Fibroblast of skin of abdomen (primary cell): ENCODE data around the gene YWHAQ.
A peak's percentile ranks its signal among the peaks of the same experiment; 100 is the strongest.
"Not testable (repeated sequence)": the region's sequence is repeated elsewhere in the genome, so short reads cannot be mapped to it uniquely, and the experiment has no call there.

Experiments
- DNase-seq: peaks from one replicate; pipeline ENCODE4 v3.0.0-alpha.2; 2013

The YWHAQ gene

DNA sequence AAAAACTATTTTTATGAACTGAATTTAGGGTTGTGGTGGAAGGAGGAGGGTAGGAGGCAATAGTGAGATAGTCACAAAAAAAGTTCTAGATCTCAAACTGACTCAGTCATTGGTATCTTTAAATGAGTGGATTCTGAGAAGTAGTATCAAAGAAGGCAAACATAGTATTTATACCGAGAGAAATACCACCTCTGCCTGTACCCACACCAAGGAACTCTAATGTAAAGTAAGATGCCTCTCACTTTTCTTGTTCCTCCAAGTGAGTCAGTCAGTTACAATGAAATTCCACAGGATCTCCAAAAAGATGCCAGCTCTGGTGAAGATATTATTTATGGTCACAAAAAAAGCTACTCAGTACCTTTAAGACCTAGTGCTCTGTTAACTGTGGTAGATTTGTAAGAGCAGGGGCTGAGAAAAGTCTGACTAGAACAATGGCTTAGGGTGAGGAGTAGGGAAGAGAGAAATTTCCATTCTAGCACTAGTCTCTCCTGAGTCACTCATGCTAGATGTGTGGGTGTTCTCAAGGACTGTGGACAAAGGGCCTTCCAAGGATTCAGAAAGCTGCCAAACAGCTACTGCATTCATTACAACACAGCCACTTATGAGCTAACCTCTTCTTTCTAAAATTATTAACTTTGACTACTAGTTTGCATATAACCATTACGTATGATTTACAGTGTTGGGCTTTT is 36.3 kb downstream of the YWHAQ start:
- DNase-seq, result peak; percentile 78

DNA sequence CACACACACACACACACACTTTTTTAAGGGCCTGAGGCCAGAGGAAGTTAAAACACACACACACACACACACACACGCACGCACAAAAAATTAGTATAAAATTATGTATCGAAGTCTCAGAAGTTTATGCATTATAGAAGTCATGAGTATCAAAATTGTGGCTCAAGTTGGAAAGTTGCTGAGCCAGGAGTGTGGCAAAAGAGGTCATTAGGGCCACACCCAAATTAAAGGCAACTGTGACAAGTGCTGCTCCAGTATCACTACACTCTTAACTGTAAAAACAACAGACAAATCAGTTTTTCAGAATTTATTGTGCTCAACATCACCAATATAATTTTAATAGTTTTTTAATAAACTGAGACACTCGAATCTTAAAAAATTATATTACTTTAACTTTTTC is 36.9 kb downstream of the YWHAQ start:
- DNase-seq, result no peak

DNA sequence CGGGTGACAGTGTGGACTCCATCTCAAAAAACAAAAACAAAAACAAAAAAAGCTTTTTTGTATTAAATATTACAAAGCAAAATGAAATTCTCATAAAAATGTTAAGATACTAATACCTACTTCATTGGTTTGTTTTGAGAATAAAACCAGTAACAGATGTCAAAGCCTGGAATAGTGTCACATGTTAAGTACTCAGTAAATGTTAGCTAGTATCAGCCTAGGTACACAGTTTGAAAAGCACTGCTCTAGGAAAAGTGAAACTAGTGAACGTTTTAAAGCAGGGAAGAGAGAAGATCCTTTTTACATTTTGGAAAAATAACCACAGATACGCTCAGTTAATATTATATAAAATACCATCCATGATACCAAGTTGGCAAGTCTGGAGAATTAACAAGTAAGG is 38.1 kb downstream of the YWHAQ start:
- DNase-seq, result no peak

DNA sequence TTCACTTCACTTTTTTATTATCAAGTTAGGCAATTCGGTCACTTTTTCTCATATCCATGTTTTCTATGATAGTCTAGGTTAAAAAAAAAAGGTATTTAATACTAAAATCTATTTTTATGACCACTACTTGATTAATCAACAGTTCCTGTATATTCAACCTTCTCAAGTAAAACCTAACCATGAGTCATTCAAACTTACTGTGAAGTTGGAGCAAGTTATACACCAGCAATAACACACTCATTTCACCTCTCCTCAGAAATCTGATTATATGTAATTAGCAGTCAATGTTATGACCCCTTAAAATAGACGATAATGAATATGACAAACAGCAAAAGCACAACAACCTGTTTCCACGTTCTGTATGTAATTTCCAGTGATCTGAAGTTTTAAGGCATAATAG is 40.2 kb downstream of the YWHAQ start:
- no peak for DNase-seq

DNA sequence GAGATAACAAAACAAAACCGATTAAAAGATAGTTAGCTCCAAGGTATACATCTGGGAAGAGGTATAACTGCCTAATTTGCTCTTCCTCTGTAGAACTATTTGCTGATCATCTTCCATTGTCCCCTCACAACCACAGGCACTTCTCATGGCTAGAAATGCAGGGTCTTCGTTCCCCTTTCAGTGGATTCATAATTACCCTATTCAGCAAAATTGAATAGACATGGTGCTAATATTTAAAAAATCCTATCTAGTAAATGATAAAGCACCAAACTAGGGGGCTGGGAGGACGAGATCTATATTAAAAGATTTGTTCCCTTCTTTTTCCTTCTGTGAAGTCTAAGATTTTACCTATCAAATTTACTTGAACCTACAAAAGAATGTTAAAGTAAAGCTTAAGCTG is 44.3 kb downstream of the YWHAQ start:
- DNase-seq, result no peak

DNA sequence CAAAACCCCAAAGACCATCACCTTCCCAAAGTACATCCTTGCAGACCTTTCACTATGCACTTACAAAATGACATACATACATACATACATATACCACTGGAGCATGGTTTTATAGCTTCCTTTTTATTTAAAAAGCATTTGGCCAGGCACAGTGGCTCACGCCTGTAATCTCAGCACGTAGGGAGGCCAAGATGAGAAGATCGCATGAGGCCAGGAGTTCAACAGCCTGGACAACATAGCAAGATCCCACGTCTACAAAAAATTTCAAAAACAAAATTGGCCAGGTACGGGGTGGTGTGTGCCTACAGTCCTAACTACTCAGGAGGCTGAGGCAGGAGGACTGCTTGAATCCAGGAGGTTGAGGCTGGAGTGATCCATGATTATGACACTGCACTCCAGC is 45.3 kb downstream of the YWHAQ start:
- DNase-seq, result no peak

DNA sequence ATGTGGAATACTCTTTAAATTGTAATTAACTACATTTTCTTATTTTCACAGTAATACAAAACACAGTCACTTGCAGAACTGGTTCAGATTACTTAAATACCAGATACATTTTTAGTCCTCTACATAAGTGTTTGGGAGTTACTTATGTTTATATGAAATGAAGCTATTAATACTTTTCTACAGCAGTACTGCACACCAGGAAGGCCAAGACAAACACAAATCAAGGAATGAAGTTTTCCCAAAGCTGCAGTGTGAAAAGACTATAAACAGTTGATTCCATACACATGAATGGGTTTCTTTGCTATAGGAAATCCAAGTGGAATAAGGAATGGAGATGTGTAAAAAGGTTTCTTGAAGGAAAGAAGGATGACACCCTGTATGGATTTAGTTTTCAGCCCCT is 45.9 kb downstream of the YWHAQ start:
- DNase-seq, result not testable (repeated sequence)

DNA sequence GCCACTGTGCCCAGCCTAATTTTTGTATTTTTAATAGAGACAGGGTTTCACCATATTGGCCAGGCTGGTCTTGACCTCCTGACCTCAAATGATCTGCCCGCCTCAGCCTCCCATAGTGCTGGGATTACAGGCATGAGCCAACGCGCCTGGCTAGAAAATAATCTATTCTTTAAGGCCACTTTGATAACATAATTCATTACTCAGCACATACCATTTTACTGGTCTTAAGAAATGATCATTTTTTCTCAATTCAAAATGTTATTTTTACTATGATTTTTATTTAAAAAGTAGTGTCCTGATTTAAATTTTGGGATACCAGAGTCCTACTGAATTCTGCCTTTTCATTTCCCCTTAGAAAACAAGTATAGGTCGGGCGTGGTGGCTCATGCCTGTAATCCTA is 48.2 kb downstream of the YWHAQ start:
- no peak for DNase-seq

DNA sequence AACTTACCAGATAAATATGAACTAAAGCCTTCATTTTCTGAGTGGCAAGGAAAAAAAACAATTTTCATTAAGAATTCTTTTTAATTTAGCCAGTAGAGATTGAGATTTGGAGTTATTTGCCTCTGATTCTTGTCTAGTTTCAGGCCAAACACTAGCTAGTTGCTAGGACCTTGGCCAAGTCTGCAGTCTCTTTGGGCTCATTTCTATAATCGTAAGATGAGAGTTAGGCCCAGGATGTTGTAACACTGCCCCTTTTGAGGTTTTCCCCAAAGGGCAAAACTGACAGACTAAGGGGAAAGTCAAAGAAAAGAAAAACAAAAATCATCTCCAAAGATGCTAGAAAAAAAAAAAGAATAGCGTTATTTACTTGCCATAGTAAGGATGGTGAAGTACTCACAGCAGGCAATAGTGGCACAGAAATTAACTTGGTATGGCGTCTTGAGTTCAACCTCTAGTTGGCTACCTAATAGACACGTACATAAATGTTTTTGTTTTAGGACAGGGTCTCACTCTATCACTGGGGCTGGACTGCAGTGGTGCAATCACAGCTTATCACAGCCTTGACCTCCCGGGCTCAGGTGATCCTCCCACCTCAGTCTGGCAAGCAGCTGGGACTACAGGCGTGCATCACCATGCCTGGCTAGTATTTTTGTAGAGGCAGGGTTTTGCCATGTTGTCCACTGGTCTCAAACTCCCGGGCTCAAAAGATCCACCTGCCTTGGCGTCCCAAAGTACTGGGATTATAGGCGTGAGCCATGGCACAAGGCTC is 52.1 kb downstream of the YWHAQ start:
- no peak for DNase-seq

DNA sequence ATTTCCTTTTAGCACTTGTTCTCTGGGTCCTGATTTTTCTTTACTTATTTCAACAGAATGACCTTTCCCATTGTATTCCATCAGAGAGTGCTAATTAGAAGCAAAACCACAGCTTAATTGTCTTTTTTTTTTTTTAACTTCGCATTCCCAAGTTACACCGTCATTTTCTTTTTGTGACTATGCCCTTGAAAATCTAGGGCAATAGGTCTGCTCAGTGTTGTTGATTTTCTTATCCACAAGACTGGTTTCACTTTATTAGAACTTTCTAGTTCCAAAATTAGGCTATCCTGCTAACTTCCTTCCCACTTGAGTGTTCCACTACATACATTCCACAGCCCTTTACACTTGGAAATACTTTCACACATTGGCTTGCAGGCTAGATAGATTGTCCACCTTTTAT is 56.5 kb downstream of the YWHAQ start:
- no peak for DNase-seq

DNA sequence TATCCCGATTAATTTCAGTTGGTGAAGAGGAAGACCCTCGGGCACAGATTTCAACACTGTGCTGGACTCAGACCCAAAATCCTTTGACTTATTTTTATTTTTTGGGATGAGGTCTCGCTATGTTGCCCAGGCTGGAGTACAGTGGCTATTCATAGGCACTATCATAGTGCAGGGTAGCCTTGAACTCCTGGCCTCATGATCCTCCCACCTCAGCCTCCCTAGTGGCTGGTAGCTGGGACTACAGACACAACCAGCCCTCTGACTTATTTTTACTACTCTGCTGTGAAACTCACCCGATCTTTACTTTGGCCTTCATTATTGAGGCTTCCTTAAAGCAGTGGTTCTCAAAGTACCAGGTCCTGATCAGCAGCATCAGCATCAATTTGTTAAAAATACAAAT is 57.0 kb downstream of the YWHAQ start:
- DNase-seq, result no peak

DNA sequence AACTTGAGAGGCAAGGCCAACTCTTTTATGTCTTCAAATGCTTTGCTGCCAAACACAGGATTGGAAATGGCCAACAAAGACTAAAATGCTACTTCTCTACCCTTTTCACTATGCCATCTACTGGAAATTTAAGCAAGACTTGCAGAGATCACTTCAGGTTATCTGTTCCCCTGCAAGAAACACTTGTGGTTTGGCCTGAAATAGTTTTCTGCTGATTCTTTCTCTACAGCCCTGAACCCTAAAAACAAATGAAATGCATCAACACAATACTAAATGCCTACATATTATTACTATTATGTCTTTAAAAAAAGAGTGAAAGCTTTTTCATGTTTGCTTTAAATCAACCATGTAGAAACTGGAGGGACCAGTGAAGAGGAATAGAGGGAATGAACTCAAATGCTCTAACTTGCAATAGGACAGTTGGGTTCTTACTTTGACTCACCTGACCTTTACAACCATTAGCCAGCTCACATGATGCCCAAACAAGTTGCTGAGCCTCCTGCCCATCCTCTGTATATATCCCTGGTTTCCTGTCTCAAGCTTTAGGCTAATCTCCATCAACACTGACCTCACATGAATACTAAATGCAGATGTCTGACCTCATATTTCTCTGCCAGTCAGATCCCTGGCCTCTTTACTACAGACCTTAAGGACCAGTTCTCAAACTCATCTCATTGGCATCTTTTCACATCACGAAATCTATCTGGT is 57.6 kb downstream of the YWHAQ start:
- DNase-seq, result no peak

DNA sequence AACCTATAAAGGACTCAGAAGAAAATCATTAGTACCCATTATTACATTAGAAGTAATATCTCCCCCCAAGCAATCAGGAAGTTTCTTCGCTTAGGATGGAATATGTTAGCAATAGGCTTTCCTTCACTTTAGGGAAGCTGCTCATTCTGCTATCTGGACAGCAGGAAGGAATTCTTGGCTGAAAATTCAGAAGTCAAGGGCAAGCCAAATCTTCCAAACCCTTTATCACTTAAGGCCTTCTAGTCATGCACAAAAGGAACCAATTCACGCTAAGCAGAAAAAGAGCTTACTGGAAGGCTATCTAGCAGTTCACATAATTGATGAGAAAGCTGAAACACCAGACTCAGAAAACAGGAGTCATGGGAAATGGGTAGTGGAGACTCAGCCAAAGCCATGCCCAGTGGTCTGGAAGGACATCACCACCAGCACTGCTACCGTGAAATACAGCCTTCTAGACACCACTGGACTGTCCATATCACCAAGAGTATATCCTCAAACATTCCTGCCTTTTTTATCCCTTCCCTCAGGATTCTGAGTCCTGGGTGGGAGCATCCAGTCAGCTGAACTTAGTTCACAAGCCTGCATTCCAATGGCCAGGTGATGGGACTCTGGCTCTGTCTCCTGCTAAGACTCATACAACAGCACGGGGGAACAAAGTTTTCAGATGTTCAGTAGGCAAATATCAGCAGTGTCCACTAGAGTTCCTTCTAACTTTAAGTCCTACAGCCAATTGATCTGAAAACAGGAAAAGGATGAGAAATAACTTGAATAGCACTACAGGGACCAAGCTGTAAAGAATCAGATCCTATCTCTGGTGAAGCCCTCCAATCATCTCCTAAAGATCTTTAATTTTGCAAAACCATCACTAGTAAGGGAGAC is 60.4 kb downstream of the YWHAQ start:
- DNase-seq, result no peak

DNA sequence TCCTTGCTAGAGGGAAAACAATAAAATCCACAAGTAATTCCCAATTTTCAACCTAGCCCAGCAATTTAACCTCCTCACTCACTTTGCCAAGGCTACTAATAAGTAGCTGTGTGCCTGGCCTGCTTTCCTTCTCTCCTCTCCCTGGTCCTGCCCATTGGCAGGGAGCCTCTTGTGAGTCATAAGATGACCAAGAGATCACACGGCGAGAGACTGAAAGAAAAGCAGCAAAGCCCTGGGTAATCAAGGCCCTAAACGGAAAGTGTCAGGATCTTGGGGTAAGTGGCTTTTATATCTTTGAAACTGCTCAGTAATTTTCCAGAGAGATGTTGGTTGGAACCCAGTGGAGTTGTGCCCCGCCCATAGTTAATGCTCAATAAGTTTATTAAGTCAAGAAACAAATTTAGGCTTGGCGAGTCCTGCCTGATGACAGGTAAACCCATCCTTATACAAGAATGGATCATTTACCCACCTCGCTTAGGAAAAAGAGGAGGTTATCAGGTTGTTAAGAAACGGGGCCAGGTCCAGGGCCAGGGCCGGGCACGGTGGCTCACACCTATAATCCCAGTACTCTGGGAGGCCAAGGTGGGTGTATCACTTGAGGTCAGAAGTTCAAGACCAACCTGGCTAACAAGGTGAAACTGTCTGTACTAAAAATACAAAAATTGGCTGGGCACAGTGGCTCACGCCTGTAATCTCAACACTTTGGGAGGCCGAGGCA is 65.2 kb downstream of the YWHAQ start:
- peak; percentile 88 for DNase-seq

DNA sequence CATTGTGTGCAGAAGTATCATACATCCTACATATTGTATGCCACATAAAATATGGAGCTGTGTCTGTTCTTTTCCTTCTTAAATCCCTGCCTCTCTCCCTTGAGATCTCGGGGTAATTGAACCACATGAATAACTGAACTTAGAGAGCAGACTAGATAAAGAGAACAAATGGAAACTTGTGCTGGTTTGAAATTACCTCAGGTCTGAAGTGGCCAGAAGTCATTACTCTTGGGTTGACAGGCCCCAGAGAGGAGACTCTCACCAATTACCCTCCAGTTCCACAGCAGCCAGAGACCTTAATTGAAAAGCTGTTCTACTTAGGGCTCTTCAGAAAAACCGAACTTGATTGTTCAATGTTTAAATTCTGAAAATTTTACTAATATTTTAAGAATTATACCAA is 70.2 kb downstream of the YWHAQ start:
- no peak for DNase-seq

DNA sequence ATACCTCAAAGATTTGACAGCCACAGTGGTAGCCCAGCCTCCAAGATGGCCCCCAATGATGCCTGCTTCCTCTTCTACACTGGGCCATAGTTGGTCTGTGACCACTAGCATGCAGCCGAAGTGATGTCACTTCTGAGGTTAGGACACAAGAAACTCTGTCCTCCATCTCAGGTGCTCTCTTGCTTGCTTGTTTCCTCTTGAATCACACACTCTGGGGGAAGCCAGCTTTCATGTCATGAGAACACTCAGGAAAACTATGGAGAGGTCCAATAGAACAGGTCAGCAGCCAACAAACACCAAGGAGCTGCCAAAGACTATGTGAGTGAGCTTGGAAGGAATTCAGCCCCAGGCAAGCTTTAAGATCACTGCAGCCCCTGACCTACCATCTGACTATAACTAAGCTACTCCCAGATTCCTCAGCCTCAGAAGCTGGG is 71.8 kb downstream of the YWHAQ start:
- DNase-seq, result peak; percentile 72

DNA sequence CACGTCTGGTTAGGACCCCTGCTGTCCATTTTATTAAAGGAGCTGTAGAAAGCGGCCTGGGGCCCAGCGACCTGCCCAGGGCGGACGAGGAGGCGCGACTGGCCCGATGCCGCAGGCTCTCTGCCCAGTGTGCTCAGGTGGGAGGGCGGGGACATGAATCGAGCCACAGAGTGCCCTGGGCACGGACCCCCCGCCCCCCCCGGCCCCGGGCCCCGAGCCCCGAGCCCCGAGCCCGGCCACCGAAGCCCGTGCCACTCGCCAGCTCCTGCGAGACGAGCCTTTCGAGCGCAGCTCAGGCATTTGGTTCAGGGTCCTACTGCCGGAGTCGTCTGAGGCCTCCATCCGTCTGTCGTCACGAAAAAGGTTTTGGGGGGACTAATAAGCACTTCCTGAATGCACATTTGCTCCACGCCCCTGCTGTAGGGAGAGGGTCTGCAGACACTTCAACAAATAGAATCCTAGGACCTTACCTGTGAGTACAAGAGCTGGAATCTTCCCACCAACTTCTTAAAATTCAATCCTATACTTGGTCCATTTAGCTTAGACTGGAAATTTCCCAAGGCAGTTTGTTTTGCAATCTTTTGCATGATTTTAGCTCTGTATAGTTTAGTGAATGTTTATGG is 74.6 kb downstream of the YWHAQ start:
- DNase-seq, result no peak

DNA sequence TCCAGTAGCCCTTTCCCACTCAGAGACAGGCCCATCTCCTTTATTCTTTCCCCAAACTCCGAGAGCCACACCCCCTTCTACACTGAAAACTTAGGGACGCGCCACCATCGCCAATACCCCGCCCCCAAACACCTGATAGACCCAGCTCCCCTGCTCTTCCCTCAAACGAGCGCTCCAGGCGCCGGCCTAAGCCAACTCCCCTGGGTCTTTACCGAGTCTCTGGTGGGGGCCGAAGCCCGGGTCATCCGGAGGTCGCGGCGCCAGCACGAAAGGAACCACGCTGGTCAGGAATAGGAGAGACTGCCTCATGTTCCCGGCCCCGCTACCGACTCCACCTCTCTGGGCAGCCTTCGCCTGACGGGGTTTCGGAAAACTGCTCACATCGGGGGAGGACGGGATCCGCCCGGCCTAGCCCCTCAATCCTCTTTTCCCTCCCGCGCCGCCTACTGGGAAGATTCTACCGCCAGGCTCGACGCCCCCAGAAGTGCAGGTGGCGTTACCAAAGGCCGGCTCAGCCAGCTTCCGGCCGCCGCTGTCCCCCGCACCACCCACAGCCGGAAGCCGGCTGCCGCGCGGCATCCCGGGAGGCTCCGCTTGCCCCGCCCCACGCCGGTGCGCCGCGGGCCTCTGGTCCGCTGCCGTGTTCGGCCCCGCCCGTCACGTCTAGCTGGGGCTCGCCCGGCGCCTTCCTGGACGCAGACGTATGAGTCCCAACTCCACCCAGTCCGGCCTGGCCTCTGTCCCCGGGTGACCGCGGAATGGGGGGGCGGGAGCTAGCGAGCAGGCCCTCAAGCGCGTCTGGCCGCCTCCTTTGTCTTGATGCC is 75.3 kb downstream of the YWHAQ start, which contains the start of gene ADAM17:
Gene ADAM17, minus strand, starts transcription at position 534 of the 824 bp plus-strand sequence. Its CDS starts 225 bp downstream, at position 309.
- peak; percentile 96 for DNase-seq

DNA sequence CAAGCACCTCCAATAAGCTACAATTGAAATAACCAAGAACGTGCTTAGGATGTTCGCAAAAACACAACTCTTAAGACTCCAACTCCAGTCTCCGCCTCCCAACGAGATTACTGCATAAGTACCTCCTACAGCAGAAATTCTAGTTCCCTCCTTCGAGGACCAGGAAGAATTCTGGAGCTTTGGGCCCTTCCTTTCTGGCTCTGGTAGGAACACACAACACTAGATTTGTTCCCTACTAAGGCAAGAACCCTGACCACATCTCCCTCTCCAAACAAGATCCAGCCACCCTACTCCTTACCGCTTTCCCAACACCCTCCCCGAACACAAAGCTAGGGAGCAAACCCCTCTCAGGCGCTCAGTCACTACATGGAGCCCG is 75.9 kb downstream of the YWHAQ start:
- peak; percentile 74 for DNase-seq
